K562 (cell line): Measurements from ENCODE around the gene RARRES1. TPM values are rescaled to one million over a fixed set of nuclear protein-coding genes. Genes with fewer than 3 reads are reported as not detected.

Experiments
- ATAC-seq: fragments of 200-7000 bp; cut with Tn5 transposase; 3 replicates; pipeline ENCODE4 v1.9.1; 2020; ENCODE audit warnings: moderate library complexity
- BruUV-seq: library from RNA; stranded (reverse); fragments of 400-500 nt; replicated peaks from 2 replicates; lab custom pipeline; 2021; lab: Mats Ljungman, UMichigan
- CTCF ChIA-PET: fragments of 300-600 bp; formaldehyde crosslinking; extraction: SDS; loops from one replicate; lab custom pipeline; 2021; ENCODE audit warnings: low intra/inter-chr PET ratio; lab: Yijun Ruan, JAX
- POLR2A ChIA-PET: fragments of 300-600, 350-650 bp; sonication (Branson Sonifier 250); formaldehyde crosslinking; extraction: SDS; loops from one replicate; lab custom pipeline; 2021; ENCODE audit warnings: antibody characterized with exemption, inconsistent platforms; lab: Yijun Ruan, JAX
- DNase-seq, 4 experiments: peaks; one replicate each; pipeline versions ENCODE4 v3.0.0 to v3.0.0-alpha.2; 2011 to 2018; ENCODE audit warnings: low spot score in 3 of 4, mixed read lengths in 3 of 4; ENCODE audit errors: extremely low read depth in 1 of 4
- FAIRE-seq: peaks from 2 replicates; lab custom pipeline; 2011; peaks lifted over from hg19 to GRCh38; lab: Jason Lieb, UNC
- H2AFZ ChIP-seq: 2 replicates; pipeline ENCODE4 v1.6.0; 2011; ENCODE audit warnings: low read depth, low read length, control low read depth, inconsistent platforms
- H3K27ac ChIP-seq: fragments of 200-600 bp; 3 replicates; pipeline ENCODE4 v1.8.0; 2011; ENCODE audit warnings: low read depth, mild to moderate bottlenecking, control low read depth, inconsistent platforms, low read length, moderate library complexity, mixed read lengths; ENCODE audit errors: extremely low read depth
- H3K27me3 ChIP-seq, 2 experiments: fragments of 300-600 bp in 1 of 2; 2 replicates in 1 of 2; 3 replicates in 1 of 2; pipeline versions ENCODE4 v1.6.0 to v1.8.0; 2011; ENCODE audit warnings: inconsistent platforms in 2 of 2, low read length in 2 of 2, mild to moderate bottlenecking in 1 of 2, mixed read lengths in 1 of 2, moderate library complexity in 1 of 2; ENCODE audit not compliant: control insufficient read depth in 2 of 2, insufficient read depth in 2 of 2
- H3K36me3 ChIP-seq: fragments of 300-600 bp; 3 replicates; pipeline ENCODE4 v1.8.0; 2011; ENCODE audit warnings: mild to moderate bottlenecking, low read length, inconsistent platforms; ENCODE audit not compliant: control insufficient read depth, insufficient read depth
- H3K4me1 ChIP-seq, 2 experiments: fragments of 200-600 bp in 1 of 2; replicated peaks in 1 of 2; 2 replicates in 1 of 2; 3 replicates in 1 of 2; pipeline versions ENCODE4 v1.5.1 to v1.8.0; 2011; ENCODE audit warnings: inconsistent platforms in 2 of 2, low read length in 2 of 2, mild to moderate bottlenecking in 1 of 2, mixed read lengths in 1 of 2, moderate library complexity in 1 of 2; ENCODE audit not compliant: control insufficient read depth in 2 of 2, insufficient read depth in 2 of 2
- H3K4me2 ChIP-seq: 2 replicates; pipeline ENCODE4 v1.6.1; 2011; ENCODE audit warnings: low read length, control low read depth, inconsistent platforms, mixed read lengths; ENCODE audit not compliant: insufficient read depth
- H3K4me3 ChIP-seq: fragments of 200-600 bp; sonication (generic), shearing (Covaris generic); 2 replicates; pipeline ENCODE4 v1.5.1; 2016; ENCODE audit warnings: control low read depth, inconsistent platforms
- H3K79me2 ChIP-seq: fragments of 200-600 bp; 3 replicates; pipeline ENCODE4 v1.8.0; 2011; ENCODE audit warnings: low read length, inconsistent platforms; ENCODE audit not compliant: control insufficient read depth, insufficient read depth
- H3K9ac ChIP-seq, 2 experiments: 2 replicates each; pipeline versions ENCODE4 v1.6.0 to v1.6.1; 2011; ENCODE audit warnings: low read depth in 2 of 2, low read length in 2 of 2, control low read depth in 1 of 2, inconsistent platforms in 1 of 2, mild to moderate bottlenecking in 1 of 2, mixed read lengths in 1 of 2; ENCODE audit not compliant: insufficient read depth in 1 of 2
- H3K9me1 ChIP-seq: one replicate; pipeline ENCODE4 v1.6.0; 2011; ENCODE audit warnings: inconsistent platforms, mild to moderate bottlenecking, low read length, moderate library complexity; ENCODE audit not compliant: control insufficient read depth, insufficient read depth
- H3K9me3 ChIP-seq: replicated peaks from 2 replicates; pipeline ENCODE4 v1.5.1; 2011; ENCODE audit warnings: low read depth, low read length, inconsistent platforms; ENCODE audit not compliant: control insufficient read depth, insufficient read depth
- H4K20me1 ChIP-seq: replicated peaks from 2 replicates; pipeline ENCODE4 v1.6.1; 2011; ENCODE audit warnings: low read length, inconsistent platforms, mixed read lengths; ENCODE audit not compliant: control insufficient read depth, insufficient read depth
- CEBPB ChIP-seq: fragments of 450-650 bp; IDR thresholded peaks from 2 replicates; pipeline ENCODE4 v1.6.1; 2016; ENCODE audit warnings: missing genetic modification characterization, missing compliant biosample characterization
- FOSL1 ChIP-seq: fragments of 200-800 bp; sonication (Bioruptor generic); conservative IDR thresholded peaks from 2 replicates; pipeline ENCODE4 v1.6.1; 2016; ENCODE audit warnings: missing genetic modification characterization, missing compliant biosample characterization
- FOXO4 ChIP-seq: fragments of 450-650 bp; formaldehyde crosslinking; IDR thresholded peaks from 2 replicates; pipeline ENCODE4 v1.4.0; 2020; ENCODE audit warnings: mild to moderate bottlenecking, moderate library complexity
- TBL1XR1 ChIP-seq, 2 experiments: IDR thresholded peaks; 2 replicates each; pipeline ENCODE4 v1.6.1; 2012; ENCODE audit warnings: improper control_type of control experiment in 2 of 2, low read length in 2 of 2, mild to moderate bottlenecking in 1 of 2
- TRIM24 ChIP-seq, 2 experiments: fragments of 450-650 bp; IDR thresholded peaks; 2 replicates each; pipeline ENCODE4 v1.6.1; 2016
- ZBTB2 ChIP-seq: fragments of 450-650 bp; IDR thresholded peaks from 2 replicates; pipeline ENCODE4 v1.6.1; 2016; ENCODE audit warnings: antibody characterized with exemption
- WGBS: fragments of 100-300 bp; shearing (Covaris generic); methylation state at CpG from one replicate; pipeline ENCODE4 v1.1.6; 2016; ENCODE audit warnings: low coverage, mixed read lengths; ENCODE audit not compliant: insufficient coverage; ENCODE audit errors: missing lambda C conversion rate; 5-methylcytosine and 5-hydroxymethylcytosine counted together
- in situ Hi-C: fragments of 300-500 bp; cut with MboI; formaldehyde crosslinking; loops from 4 replicates; pipeline ENCODE4 v1.15.0; 2018; ENCODE audit warnings: inconsistent platforms, mixed read lengths
- intact Hi-C: fragments of 100-400 bp; cut with micrococcal nuclease; formaldehyde crosslinking; loops from 2 replicates; pipeline ENCODE4 v1.14.2; 2022
- polyA plus RNA-seq, 8 experiments: library from polyadenylated mRNA; depleted of rRNA in 4 of 8; stranded (reverse) in 5 of 8; unstranded in 3 of 8; fragments of >200 nt; fragmentation: Nextera tagmentation in 2 of 8; fragmentation: Illumina TruSeq in 1 of 8; extraction: Ambion mirVana in 2 of 8; extraction: Trizol in 1 of 8; gene quantifications; 2 replicates each; pipeline versions ENCODE4 v1.2.1 to v1.2.3, GENCODE V29; 2011 to 2014; ENCODE audit warnings: inconsistent platforms in 1 of 8, missing spikeins in 1 of 8
- total RNA-seq, 7 experiments: library from RNA; depleted of rRNA in 6 of 7; stranded (reverse); fragments of >200 nt in 6 of 7; fragmentation: Illumina TruSeq in 2 of 7; extraction: Trizol in 2 of 7; gene quantifications; 2 replicates each; pipeline versions ENCODE4 v1.2.1 to v1.2.3, GENCODE V29; 2011 to 2021; ENCODE audit warnings: low replicate concordance in 1 of 7

Gene RARRES1
- total and polyA plus RNA-seq, 9 of the 15 experiments (the other 6 are each of a cell fraction or from before 2014, with no cell fraction given), result not detected

- Histone ChIP-seq H3K9me3 (no peaks in the 10 kb centered on the region), H3K4me2 (no peak overlapping the region), H3K79me2 (no peaks in the 10 kb centered on the region; the same call in 1 of the 3 replicates), H3K36me3 (peaks cover 14% of the 10 kb centered on the region), H3K4me3 (no peak overlapping the region), H3K4me1 (peaks cover 3 to 10% of the 10 kb centered on the region in 2 experiments; a peak in 3 of 5 replicates), H3K9ac (peak overlapping the region in 1 of 2 experiments; percentile 53; a peak in 1 of 4 replicates), H3K27ac (no peak overlapping the region), H3K27me3 (no peaks in the 10 kb centered on the region), H3K9me1 (no peaks in the 10 kb centered on the region), H2AFZ (no peak overlapping the region), H4K20me1 (no peaks in the 10 kb centered on the region)
- POLR2A ChIA-PET, result interaction anchor here (0.6 to 1.2 kb wide), 2 partner anchors 9 to 16 kb away, joined by 3 to 5 read pairs; no protein-coding TSS in a partner anchor
- intact Hi-C loops (loop anchor here (10.0 kb wide), 2 partner anchors 151 to 191 kb away; partner anchors contain the start of gene MLF1), in situ Hi-C loops (loop anchor here (5.0 kb wide), 1 partner anchor 67 kb away; no protein-coding TSS in a partner anchor)
- no peak for TF ChIP-seq ZBTB2
- TF ChIP-seq CEBPB, result no peak
- no peak for TF ChIP-seq FOXO4 (CRISPR knock-in tag)
- TF ChIP-seq TBL1XR1 (IDR thresholded peaks at IDR 0.05; ENCODE audit: low read length in 2 of 2), result no peak
- no peak for TF ChIP-seq TRIM24 (IDR thresholded peaks at IDR 0.05)
- TF ChIP-seq FOSL1 (tag), result 0 out of 2 replicates have a peak, but pooled peaks have one; percentile 23
- no peak for DNase-seq
- BruUV-seq, result no TSS peak
- ATAC-seq, result peak; percentile 23; the same call in 2 of the 3 replicates
- 24% methylated on average over 9 of the region's 9 CpGs for WGBS
- FAIRE-seq, result no peak
- CTCF ChIA-PET, result no interaction called here
Measured at GRCh38 chr3:158725348-158726011, 6.8 kb downstream of the RARRES1 start.
